HCT116 (cell line): Measurements from ENCODE around the gene OVOL2.

Experiments
- CEBPB ChIP-seq: IDR thresholded peaks from 2 replicates; pipeline ENCODE4 v1.6.1; 2012; ENCODE audit warnings: low read depth
- EZH2 ChIP-seq: fragments of 200-600 bp; sonication (generic); IDR thresholded peaks from 2 replicates; pipeline ENCODE4 v1.6.1; 2017; ENCODE audit warnings: antibody characterized with exemption, mixed run types
- POLR2A ChIP-seq: IDR thresholded peaks from 2 replicates; pipeline ENCODE4 v1.7.0; 2011; ENCODE audit warnings: borderline replicate concordance; ENCODE audit not compliant: insufficient read depth, insufficient read length; ENCODE audit errors: extremely low read depth
- POLR2AphosphoS5 ChIP-seq: IDR thresholded peaks from 2 replicates; pipeline ENCODE4 v1.6.1; 2011; ENCODE audit warnings: mild to moderate bottlenecking, low read depth, low read length, moderate library complexity
- RAD21 ChIP-seq: IDR thresholded peaks from 2 replicates; pipeline ENCODE4 v1.6.1; 2012; ENCODE audit warnings: low read depth, mild to moderate bottlenecking
- SIN3A ChIP-seq: IDR thresholded peaks from 2 replicates; pipeline ENCODE4 v1.6.1; 2012; ENCODE audit warnings: low read depth
- TCF7L2 ChIP-seq: IDR thresholded peaks from 2 replicates; pipeline ENCODE4 v1.7.0; 2011; ENCODE audit warnings: borderline replicate concordance, inconsistent platforms; ENCODE audit not compliant: insufficient read depth, insufficient read length; ENCODE audit errors: extremely low read depth
- YY1 ChIP-seq: IDR thresholded peaks from 2 replicates; pipeline ENCODE4 v1.6.1; 2011; ENCODE audit warnings: low read length, low read depth, moderate library complexity, mild to moderate bottlenecking; ENCODE audit not compliant: insufficient replicate concordance; ENCODE audit errors: extremely low read depth
- ZNF274 ChIP-seq: fragments of 200-500 bp; sonication (Bioruptor generic); IDR thresholded peaks from 2 replicates; pipeline ENCODE4 v1.6.1; 2014; ENCODE audit warnings: mild to moderate bottlenecking, low read depth, low read length, inconsistent platforms
- TF ChIP-seq, protein P1 (sequence below), 3 experiments: fragments of 200-600 bp in 1 of 3; sonication (generic) in 1 of 3; IDR thresholded peaks in 2 of 3; conservative IDR thresholded peaks in 1 of 3; 2 replicates each; pipeline ENCODE4 v1.5.1; 2012 to 2017; ENCODE audit warnings: low read depth in 2 of 3, low read length in 2 of 3, antibody characterized with exemption in 1 of 3, borderline replicate concordance in 1 of 3, control low read depth in 1 of 3, mild to moderate bottlenecking in 1 of 3, mixed read lengths in 1 of 3, mixed run types in 1 of 3, moderate library complexity in 1 of 3; ENCODE audit not compliant: insufficient read depth in 1 of 3
- TF ChIP-seq, protein P2 (sequence below): IDR thresholded peaks from 2 replicates; pipeline ENCODE4 v1.6.1; 2012; ENCODE audit warnings: low read depth
- TF ChIP-seq, protein P3 (sequence below): IDR thresholded peaks from 2 replicates; pipeline ENCODE4 v1.6.1; 2011; ENCODE audit warnings: mild to moderate bottlenecking, low read length, moderate library complexity; ENCODE audit not compliant: insufficient replicate concordance; ENCODE audit errors: extremely low read depth
- TF ChIP-seq, protein P4 (sequence below): IDR thresholded peaks from 2 replicates; pipeline ENCODE4 v1.6.1; 2012
- TF ChIP-seq, protein P5 (sequence below): IDR thresholded peaks from 2 replicates; pipeline ENCODE4 v1.6.1; 2012

DNA sequence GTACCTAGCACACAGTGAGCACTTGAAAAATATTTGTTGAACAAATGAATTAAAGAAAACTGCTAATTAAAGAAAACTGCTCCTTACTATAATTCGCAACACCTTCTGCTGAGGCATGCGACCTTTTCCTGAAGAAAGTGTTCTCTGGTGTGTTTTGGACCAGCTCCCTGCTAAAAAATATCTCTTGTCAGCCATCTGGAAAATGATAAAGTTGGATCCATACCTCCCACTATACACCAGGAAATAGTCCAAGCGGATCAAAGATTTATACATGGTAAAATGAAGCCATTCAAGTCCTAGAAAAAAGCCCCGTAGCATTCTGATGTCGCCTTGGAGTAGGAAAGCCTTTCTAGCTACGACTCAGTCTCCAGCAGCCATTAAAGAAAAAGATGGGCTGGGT lies 43.3 kb downstream of the OVOL2 start:
- TF ChIP-seq POLR2AphosphoS5 = no peak
- TF ChIP-seq, protein P1, sequence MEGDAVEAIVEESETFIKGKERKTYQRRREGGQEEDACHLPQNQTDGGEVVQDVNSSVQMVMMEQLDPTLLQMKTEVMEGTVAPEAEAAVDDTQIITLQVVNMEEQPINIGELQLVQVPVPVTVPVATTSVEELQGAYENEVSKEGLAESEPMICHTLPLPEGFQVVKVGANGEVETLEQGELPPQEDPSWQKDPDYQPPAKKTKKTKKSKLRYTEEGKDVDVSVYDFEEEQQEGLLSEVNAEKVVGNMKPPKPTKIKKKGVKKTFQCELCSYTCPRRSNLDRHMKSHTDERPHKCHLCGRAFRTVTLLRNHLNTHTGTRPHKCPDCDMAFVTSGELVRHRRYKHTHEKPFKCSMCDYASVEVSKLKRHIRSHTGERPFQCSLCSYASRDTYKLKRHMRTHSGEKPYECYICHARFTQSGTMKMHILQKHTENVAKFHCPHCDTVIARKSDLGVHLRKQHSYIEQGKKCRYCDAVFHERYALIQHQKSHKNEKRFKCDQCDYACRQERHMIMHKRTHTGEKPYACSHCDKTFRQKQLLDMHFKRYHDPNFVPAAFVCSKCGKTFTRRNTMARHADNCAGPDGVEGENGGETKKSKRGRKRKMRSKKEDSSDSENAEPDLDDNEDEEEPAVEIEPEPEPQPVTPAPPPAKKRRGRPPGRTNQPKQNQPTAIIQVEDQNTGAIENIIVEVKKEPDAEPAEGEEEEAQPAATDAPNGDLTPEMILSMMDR (IDR thresholded peaks at IDR 0.05 in 2 of 3, conservative IDR thresholded peaks at IDR 0.05 in 1 of 3; ENCODE audit: borderline replicate concordance in 1 of 3, insufficient read depth in 1 of 3, low read depth in 2 of 3, low read length in 2 of 3) = no peak
- TF ChIP-seq, protein P2, sequence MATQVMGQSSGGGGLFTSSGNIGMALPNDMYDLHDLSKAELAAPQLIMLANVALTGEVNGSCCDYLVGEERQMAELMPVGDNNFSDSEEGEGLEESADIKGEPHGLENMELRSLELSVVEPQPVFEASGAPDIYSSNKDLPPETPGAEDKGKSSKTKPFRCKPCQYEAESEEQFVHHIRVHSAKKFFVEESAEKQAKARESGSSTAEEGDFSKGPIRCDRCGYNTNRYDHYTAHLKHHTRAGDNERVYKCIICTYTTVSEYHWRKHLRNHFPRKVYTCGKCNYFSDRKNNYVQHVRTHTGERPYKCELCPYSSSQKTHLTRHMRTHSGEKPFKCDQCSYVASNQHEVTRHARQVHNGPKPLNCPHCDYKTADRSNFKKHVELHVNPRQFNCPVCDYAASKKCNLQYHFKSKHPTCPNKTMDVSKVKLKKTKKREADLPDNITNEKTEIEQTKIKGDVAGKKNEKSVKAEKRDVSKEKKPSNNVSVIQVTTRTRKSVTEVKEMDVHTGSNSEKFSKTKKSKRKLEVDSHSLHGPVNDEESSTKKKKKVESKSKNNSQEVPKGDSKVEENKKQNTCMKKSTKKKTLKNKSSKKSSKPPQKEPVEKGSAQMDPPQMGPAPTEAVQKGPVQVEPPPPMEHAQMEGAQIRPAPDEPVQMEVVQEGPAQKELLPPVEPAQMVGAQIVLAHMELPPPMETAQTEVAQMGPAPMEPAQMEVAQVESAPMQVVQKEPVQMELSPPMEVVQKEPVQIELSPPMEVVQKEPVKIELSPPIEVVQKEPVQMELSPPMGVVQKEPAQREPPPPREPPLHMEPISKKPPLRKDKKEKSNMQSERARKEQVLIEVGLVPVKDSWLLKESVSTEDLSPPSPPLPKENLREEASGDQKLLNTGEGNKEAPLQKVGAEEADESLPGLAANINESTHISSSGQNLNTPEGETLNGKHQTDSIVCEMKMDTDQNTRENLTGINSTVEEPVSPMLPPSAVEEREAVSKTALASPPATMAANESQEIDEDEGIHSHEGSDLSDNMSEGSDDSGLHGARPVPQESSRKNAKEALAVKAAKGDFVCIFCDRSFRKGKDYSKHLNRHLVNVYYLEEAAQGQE = no peak
- TF ChIP-seq, protein P3, sequence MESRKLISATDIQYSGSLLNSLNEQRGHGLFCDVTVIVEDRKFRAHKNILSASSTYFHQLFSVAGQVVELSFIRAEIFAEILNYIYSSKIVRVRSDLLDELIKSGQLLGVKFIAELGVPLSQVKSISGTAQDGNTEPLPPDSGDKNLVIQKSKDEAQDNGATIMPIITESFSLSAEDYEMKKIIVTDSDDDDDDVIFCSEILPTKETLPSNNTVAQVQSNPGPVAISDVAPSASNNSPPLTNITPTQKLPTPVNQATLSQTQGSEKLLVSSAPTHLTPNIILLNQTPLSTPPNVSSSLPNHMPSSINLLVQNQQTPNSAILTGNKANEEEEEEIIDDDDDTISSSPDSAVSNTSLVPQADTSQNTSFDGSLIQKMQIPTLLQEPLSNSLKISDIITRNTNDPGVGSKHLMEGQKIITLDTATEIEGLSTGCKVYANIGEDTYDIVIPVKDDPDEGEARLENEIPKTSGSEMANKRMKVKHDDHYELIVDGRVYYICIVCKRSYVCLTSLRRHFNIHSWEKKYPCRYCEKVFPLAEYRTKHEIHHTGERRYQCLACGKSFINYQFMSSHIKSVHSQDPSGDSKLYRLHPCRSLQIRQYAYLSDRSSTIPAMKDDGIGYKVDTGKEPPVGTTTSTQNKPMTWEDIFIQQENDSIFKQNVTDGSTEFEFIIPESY = no peak
- no peak for TF ChIP-seq POLR2A
- TF ChIP-seq ZNF274 = no peak
- TF ChIP-seq, protein P4, sequence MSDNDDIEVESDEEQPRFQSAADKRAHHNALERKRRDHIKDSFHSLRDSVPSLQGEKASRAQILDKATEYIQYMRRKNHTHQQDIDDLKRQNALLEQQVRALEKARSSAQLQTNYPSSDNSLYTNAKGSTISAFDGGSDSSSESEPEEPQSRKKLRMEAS = no peak
- TF ChIP-seq SIN3A = no peak
- no peak for TF ChIP-seq EZH2
- TF ChIP-seq TCF7L2 = no peak
- TF ChIP-seq RAD21 = no peak
- TF ChIP-seq, protein P5, sequence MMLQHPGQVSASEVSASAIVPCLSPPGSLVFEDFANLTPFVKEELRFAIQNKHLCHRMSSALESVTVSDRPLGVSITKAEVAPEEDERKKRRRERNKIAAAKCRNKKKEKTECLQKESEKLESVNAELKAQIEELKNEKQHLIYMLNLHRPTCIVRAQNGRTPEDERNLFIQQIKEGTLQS = no peak
- no peak for TF ChIP-seq YY1
- TF ChIP-seq CEBPB = no peak
